HCT116 (cell line): ENCODE results near the gene STRN.

Experiments
- POLR2AphosphoS5 ChIP-seq: IDR thresholded peaks from 2 replicates; pipeline ENCODE4 v1.6.1; 2011; ENCODE audit warnings: mild to moderate bottlenecking, low read depth, low read length, moderate library complexity
- TF ChIP-seq, protein P1 (sequence below), 3 experiments: fragments of 200-600 bp in 1 of 3; sonication (generic) in 1 of 3; IDR thresholded peaks in 2 of 3; conservative IDR thresholded peaks in 1 of 3; 2 replicates each; pipeline ENCODE4 v1.5.1; 2012 to 2017; ENCODE audit warnings: low read depth in 2 of 3, low read length in 2 of 3, antibody characterized with exemption in 1 of 3, borderline replicate concordance in 1 of 3, control low read depth in 1 of 3, mild to moderate bottlenecking in 1 of 3, mixed read lengths in 1 of 3, mixed run types in 1 of 3, moderate library complexity in 1 of 3; ENCODE audit not compliant: insufficient read depth in 1 of 3

DNA sequence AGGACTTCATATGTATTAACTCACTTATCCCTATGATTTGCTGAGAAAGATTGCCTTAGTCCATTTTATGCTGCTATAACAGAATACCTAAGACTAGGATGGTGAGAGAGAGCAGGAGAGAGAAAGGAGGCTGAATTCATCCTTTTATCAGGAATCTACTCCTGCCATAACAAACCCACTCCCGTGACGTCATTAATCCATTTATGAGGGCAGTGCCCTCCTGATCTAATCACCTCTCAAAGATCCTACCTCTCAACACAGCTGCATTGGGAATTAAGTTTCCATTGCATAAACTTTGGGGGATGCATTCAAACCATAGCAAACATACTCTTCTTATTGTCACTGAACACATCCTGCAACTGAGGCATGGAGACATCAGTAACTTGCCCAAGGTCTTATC, 147.8 kb downstream of the STRN start:
- TF ChIP-seq POLR2AphosphoS5 = no peak
- TF ChIP-seq, protein P1, sequence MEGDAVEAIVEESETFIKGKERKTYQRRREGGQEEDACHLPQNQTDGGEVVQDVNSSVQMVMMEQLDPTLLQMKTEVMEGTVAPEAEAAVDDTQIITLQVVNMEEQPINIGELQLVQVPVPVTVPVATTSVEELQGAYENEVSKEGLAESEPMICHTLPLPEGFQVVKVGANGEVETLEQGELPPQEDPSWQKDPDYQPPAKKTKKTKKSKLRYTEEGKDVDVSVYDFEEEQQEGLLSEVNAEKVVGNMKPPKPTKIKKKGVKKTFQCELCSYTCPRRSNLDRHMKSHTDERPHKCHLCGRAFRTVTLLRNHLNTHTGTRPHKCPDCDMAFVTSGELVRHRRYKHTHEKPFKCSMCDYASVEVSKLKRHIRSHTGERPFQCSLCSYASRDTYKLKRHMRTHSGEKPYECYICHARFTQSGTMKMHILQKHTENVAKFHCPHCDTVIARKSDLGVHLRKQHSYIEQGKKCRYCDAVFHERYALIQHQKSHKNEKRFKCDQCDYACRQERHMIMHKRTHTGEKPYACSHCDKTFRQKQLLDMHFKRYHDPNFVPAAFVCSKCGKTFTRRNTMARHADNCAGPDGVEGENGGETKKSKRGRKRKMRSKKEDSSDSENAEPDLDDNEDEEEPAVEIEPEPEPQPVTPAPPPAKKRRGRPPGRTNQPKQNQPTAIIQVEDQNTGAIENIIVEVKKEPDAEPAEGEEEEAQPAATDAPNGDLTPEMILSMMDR (IDR thresholded peaks at IDR 0.05 in 2 of 3, conservative IDR thresholded peaks at IDR 0.05 in 1 of 3; ENCODE audit: borderline replicate concordance in 1 of 3, insufficient read depth in 1 of 3, low read depth in 2 of 3, low read length in 2 of 3) = no peak
